A673 (cell line): ENCODE measurements around the gene NFASC. TPM values are rescaled to one million over a fixed set of nuclear protein-coding genes. Genes with fewer than 3 reads are reported as not detected.

ENCODE experiments used
- BruUV-seq: library from RNA; stranded (reverse); fragments of 400-500 nt; replicated peaks from 2 replicates; lab custom pipeline; 2021; lab: Mats Ljungman, UMichigan
- CTCF ChIA-PET: fragments of 300-600 bp; sonication (Branson Sonifier 250); formaldehyde crosslinking; loops from one replicate; lab custom pipeline; 2022; ENCODE audit warnings: antibody characterized with exemption; lab: Charles Lee
- POLR2A ChIA-PET: fragments of 300-600 bp; sonication (Branson Sonifier 250); formaldehyde crosslinking; loops from one replicate; lab custom pipeline; 2022; ENCODE audit warnings: antibody characterized with exemption; ENCODE audit not compliant: low non-redundant PET; lab: Charles Lee
- DNase-seq: peaks from one replicate; pipeline ENCODE4 v3.0.0-alpha.2; 2015; ENCODE audit warnings: low spot score
- H3K27ac ChIP-seq: fragments of 200-600 bp; sonication (generic); 2 replicates; pipeline ENCODE4 v1.5.1; 2016; ENCODE audit warnings: mixed run types, low read depth, mild to moderate bottlenecking, mixed read lengths, antibody characterized with exemption, low read length; ENCODE audit not compliant: poor library complexity, severe bottlenecking
- H3K27me3 ChIP-seq: fragments of 200-600 bp; sonication (generic); replicated peaks from 2 replicates; pipeline ENCODE4 v1.6.1; 2017; ENCODE audit warnings: mixed run types, low read depth, mild to moderate bottlenecking, mixed read lengths, antibody characterized with exemption, low read length; ENCODE audit not compliant: insufficient read depth, poor library complexity
- H3K36me3 ChIP-seq: fragments of 200-600 bp; sonication (generic); 2 replicates; pipeline ENCODE4 v1.6.1; 2016; ENCODE audit warnings: mixed run types, mild to moderate bottlenecking, mixed read lengths, antibody characterized with exemption, low read length; ENCODE audit not compliant: insufficient read depth, poor library complexity, severe bottlenecking
- H3K4me1 ChIP-seq: fragments of 200-600 bp; sonication (generic); 2 replicates; pipeline ENCODE4 v1.6.1; 2017; ENCODE audit warnings: mixed run types, mild to moderate bottlenecking, mixed read lengths, antibody characterized with exemption, low read length; ENCODE audit not compliant: insufficient read depth, poor library complexity, severe bottlenecking
- H3K4me3 ChIP-seq: fragments of 200-600 bp; sonication (generic); 2 replicates; pipeline ENCODE4 v1.5.1; 2016; ENCODE audit warnings: low read depth, mixed run types, mild to moderate bottlenecking, mixed read lengths, low read length; ENCODE audit not compliant: poor library complexity, severe bottlenecking
- H3K9me3 ChIP-seq: fragments of 200-600 bp; sonication (generic); 2 replicates; pipeline ENCODE4 v1.6.1; 2016; ENCODE audit warnings: mixed run types, low read depth, mild to moderate bottlenecking, mixed read lengths, antibody characterized with exemption, low read length; ENCODE audit not compliant: poor library complexity, severe bottlenecking
- EZH2 ChIP-seq: fragments of 200-600 bp; sonication (generic); IDR thresholded peaks from 2 replicates; pipeline ENCODE4 v1.6.1; 2017; ENCODE audit warnings: borderline replicate concordance, low read depth, mild to moderate bottlenecking, mixed read lengths, antibody characterized with exemption, low read length; ENCODE audit not compliant: poor library complexity, severe bottlenecking
- intact Hi-C: fragments of 100-400 bp; cut with micrococcal nuclease; formaldehyde crosslinking; loops from one replicate; pipeline ENCODE4 v1.10.0; 2022; ENCODE audit not compliant: unreplicated experiment
- total RNA-seq: library from RNA; stranded (reverse); gene quantifications from 2 replicates; pipeline ENCODE4 v1.2.3, GENCODE V29; 2021
- TF ChIP-seq, protein P1 (sequence below): fragments of 300-800, 200-600 bp; sonication (generic); conservative IDR thresholded peaks from 2 replicates; pipeline ENCODE4 v1.5.1; 2017; ENCODE audit warnings: low read depth, mild to moderate bottlenecking, antibody characterized with exemption, low read length, moderate library complexity, mixed read lengths

The NFASC gene
- total RNA-seq, 1 experiment from 2014 or later = 0.24 TPM

GRCh38 chr1:205064741-205065316, 194.2 kb downstream of the NFASC start:
- no peak for TF ChIP-seq EZH2
- TF ChIP-seq, protein P1, sequence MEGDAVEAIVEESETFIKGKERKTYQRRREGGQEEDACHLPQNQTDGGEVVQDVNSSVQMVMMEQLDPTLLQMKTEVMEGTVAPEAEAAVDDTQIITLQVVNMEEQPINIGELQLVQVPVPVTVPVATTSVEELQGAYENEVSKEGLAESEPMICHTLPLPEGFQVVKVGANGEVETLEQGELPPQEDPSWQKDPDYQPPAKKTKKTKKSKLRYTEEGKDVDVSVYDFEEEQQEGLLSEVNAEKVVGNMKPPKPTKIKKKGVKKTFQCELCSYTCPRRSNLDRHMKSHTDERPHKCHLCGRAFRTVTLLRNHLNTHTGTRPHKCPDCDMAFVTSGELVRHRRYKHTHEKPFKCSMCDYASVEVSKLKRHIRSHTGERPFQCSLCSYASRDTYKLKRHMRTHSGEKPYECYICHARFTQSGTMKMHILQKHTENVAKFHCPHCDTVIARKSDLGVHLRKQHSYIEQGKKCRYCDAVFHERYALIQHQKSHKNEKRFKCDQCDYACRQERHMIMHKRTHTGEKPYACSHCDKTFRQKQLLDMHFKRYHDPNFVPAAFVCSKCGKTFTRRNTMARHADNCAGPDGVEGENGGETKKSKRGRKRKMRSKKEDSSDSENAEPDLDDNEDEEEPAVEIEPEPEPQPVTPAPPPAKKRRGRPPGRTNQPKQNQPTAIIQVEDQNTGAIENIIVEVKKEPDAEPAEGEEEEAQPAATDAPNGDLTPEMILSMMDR = no peak
- BruUV-seq = no TSS peak
- Histone ChIP-seq H3K36me3 (no peaks in the 10 kb centered on the region), H3K4me3 (no peak overlapping the region), H3K9me3 (no peaks in the 10 kb centered on the region), H3K27ac (no peak overlapping the region), H3K4me1 (peaks cover 5% of the 10 kb centered on the region), H3K27me3 (no peaks in the 10 kb centered on the region)
- intact Hi-C loops = loop anchor here (5.0 kb wide), 1 partner anchor 192 kb away; no protein-coding TSS in a partner anchor
- POLR2A ChIA-PET = no interaction called here
- DNase-seq = no peak
- CTCF ChIA-PET = no interaction called here

DNA sequence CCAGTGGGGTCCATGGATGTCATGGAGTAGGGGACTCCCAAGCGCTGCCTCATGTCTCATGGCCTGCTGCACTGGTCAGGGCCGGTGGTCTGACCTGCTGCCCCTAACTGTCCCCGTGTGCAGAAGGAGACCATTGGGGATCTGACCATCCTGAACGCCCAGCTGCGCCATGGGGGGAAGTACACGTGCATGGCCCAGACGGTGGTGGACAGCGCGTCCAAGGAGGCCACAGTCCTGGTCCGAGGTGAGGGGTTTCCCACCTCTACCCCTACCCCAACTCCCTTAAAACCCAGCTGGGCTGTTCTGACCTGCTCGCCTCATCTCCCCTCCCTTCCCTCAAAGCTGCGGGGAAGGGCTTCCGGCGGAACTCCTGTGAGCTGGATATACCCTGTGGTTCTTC, 195.0 kb downstream of the NFASC start:
- CTCF ChIA-PET = no interaction called here
- POLR2A ChIA-PET = no interaction called here
- peaks cover 5% of the 10 kb centered on the region for H3K4me1 ChIP-seq
- H3K27me3 ChIP-seq = no peaks in the 10 kb centered on the region
- no peaks in the 10 kb centered on the region for H3K9me3 ChIP-seq
- no TSS peak for BruUV-seq
- intact Hi-C loops = no loop called here
- TF ChIP-seq EZH2 = no peak
- TF ChIP-seq, protein P1 = no peak
- DNase-seq = no peak
- no peak overlapping the region for H3K4me3 ChIP-seq
- no peak overlapping the region for H3K27ac ChIP-seq
- no peaks in the 10 kb centered on the region for H3K36me3 ChIP-seq

GRCh38 chr1:205066141-205066818, 195.6 kb downstream of the NFASC start:
- no peak for DNase-seq
- H3K4me1 ChIP-seq = peaks cover 5% of the 10 kb centered on the region
- no peaks in the 10 kb centered on the region for H3K36me3 ChIP-seq
- H3K9me3 ChIP-seq = no peaks in the 10 kb centered on the region
- intact Hi-C loops = no loop called here
- CTCF ChIA-PET = no interaction called here
- POLR2A ChIA-PET = no interaction called here
- no peak overlapping the region for H3K4me3 ChIP-seq
- H3K27ac ChIP-seq = no peak overlapping the region
- H3K27me3 ChIP-seq = no peaks in the 10 kb centered on the region
- BruUV-seq = no TSS peak
- no peak for TF ChIP-seq EZH2
- TF ChIP-seq, protein P1 = no peak
